HCT116 (cell line): ENCODE measurements around the gene CTRB2. TPM values are rescaled to one million over a fixed set of nuclear protein-coding genes. Genes with fewer than 3 reads are reported as not detected.

Experiments used
- ATAC-seq: fragments of 200-7000 bp; cut with Tn5 transposase; 2 replicates; pipeline ENCODE4 v1.9.1; 2020; ENCODE audit warnings: mild to moderate bottlenecking, moderate library complexity
- BruUV-seq: library from RNA; stranded (reverse); fragments of 400-500 nt; replicated peaks from 2 replicates; lab custom pipeline; 2021; lab: Mats Ljungman, UMichigan
- CTCF ChIA-PET: fragments of 300-600 bp; sonication (Branson Sonifier 250); formaldehyde crosslinking; loops from one replicate; lab custom pipeline; 2021; ENCODE audit warnings: antibody characterized with exemption; lab: Charles Lee
- POLR2A ChIA-PET: fragments of 300-600, 350-600 bp; sonication (Branson Sonifier 250); formaldehyde crosslinking; loops from one replicate; lab custom pipeline; 2021; ENCODE audit warnings: antibody characterized with exemption; lab: Charles Lee
- RAD21 ChIA-PET, 2 experiments: fragments of 300-600 bp; sonication (Branson Sonifier 250); formaldehyde crosslinking; loops; one replicate each; lab custom pipeline; 2023; ENCODE audit warnings: low total read pairs in 2 of 2; ENCODE audit not compliant: uncharacterized antibody in 2 of 2, unreplicated experiment in 2 of 2, low non-redundant PET in 1 of 2; lab: Charles Lee
- DNase-seq: peaks from one replicate; pipeline ENCODE4 v3.0.0-alpha.2; 2010; ENCODE audit warnings: low read depth, low spot score
- H2AFZ ChIP-seq: fragments of 200-600 bp; shearing (Covaris generic), sonication (generic); 2 replicates; pipeline ENCODE4 v1.6.1; 2017; ENCODE audit warnings: low read depth, mixed run types, mixed read lengths, antibody characterized with exemption, low read length; ENCODE audit not compliant: poor library complexity, severe bottlenecking
- H3K27ac ChIP-seq: 2 replicates; pipeline ENCODE4 v1.5.1; 2012; ENCODE audit warnings: low read depth, low read length
- H3K27me3 ChIP-seq: fragments of 200-600 bp; sonication (generic); 2 replicates; pipeline ENCODE4 v1.6.1; 2016; ENCODE audit warnings: mixed run types, low read length, mixed read lengths; ENCODE audit not compliant: insufficient read depth
- H3K36me3 ChIP-seq, 2 experiments: fragments of 200-500 bp in 1 of 2; fragments of 200-600 bp in 1 of 2; sonication (Bioruptor generic) in 1 of 2; sonication (generic) in 1 of 2; 2 replicates each; pipeline versions ENCODE4 v1.5.1 to v1.6.1; 2014 to 2016; ENCODE audit warnings: low read length in 2 of 2, inconsistent platforms in 1 of 2, mixed read lengths in 1 of 2, mixed run types in 1 of 2; ENCODE audit not compliant: insufficient read depth in 2 of 2, control insufficient read depth in 1 of 2
- H3K4me1 ChIP-seq, 2 experiments: fragments of 200-600 bp in 1 of 2; sonication (generic) in 1 of 2; 2 replicates each; pipeline versions ENCODE4 v1.5.1 to v1.6.1; 2012 to 2017; ENCODE audit warnings: low read length in 2 of 2, inconsistent platforms in 1 of 2, mild to moderate bottlenecking in 1 of 2, mixed read lengths in 1 of 2, mixed run types in 1 of 2, moderate library complexity in 1 of 2; ENCODE audit not compliant: insufficient read depth in 2 of 2, control insufficient read depth in 1 of 2
- H3K4me2 ChIP-seq: fragments of 200-600 bp; sonication (generic); 2 replicates; pipeline ENCODE4 v1.6.1; 2017; ENCODE audit warnings: mixed run types, low read length, mixed read lengths
- H3K4me3 ChIP-seq, 2 experiments: fragments of 200-600 bp in 1 of 2; sonication (generic) in 1 of 2; replicated peaks in 1 of 2; 2 replicates each; pipeline ENCODE4 v1.5.1; 2011 to 2016; ENCODE audit warnings: low read length in 2 of 2, control low read depth in 1 of 2, low read depth in 1 of 2, mild to moderate bottlenecking in 1 of 2, mixed read lengths in 1 of 2, mixed run types in 1 of 2
- H3K79me2 ChIP-seq: fragments of 200-600 bp; sonication (generic); 2 replicates; pipeline ENCODE4 v1.6.1; 2017; ENCODE audit warnings: mild to moderate bottlenecking, mixed run types, low read length, moderate library complexity, mixed read lengths; ENCODE audit not compliant: insufficient read depth
- H3K9ac ChIP-seq: fragments of 200-600 bp; sonication (generic); 2 replicates; pipeline ENCODE4 v1.6.1; 2016; ENCODE audit warnings: low read length, mixed read lengths
- H3K9me2 ChIP-seq: fragments of 200-600 bp; sonication (generic), shearing (Covaris generic); 2 replicates; pipeline ENCODE4 v1.6.1; 2017; ENCODE audit warnings: mixed run types, mild to moderate bottlenecking, moderate library complexity; ENCODE audit not compliant: insufficient read depth
- H3K9me3 ChIP-seq, 2 experiments: fragments of 200-500 bp in 1 of 2; fragments of 200-600 bp in 1 of 2; sonication (Bioruptor generic) in 1 of 2; sonication (generic) in 1 of 2; 2 replicates each; pipeline ENCODE4 v1.6.1; 2014 to 2017; ENCODE audit warnings: low read length in 2 of 2, mixed read lengths in 2 of 2, inconsistent platforms in 1 of 2, low read depth in 1 of 2, mild to moderate bottlenecking in 1 of 2, mixed run types in 1 of 2, moderate library complexity in 1 of 2; ENCODE audit not compliant: control insufficient read depth in 1 of 2, insufficient read depth in 1 of 2
- H4K20me1 ChIP-seq: fragments of 200-600 bp; sonication (generic), shearing (Covaris generic); 2 replicates; pipeline ENCODE4 v1.6.1; 2017; ENCODE audit warnings: mixed run types, mild to moderate bottlenecking, moderate library complexity; ENCODE audit not compliant: insufficient read depth
- ATF3 ChIP-seq: IDR thresholded peaks from 2 replicates; pipeline ENCODE4 v1.6.1; 2012
- CBX3 ChIP-seq: IDR thresholded peaks from 2 replicates; pipeline ENCODE4 v1.6.1; 2012; ENCODE audit warnings: low read depth
- CTCF ChIP-seq, 3 experiments: fragments of 200-600 bp in 1 of 3; sonication (generic) in 1 of 3; IDR thresholded peaks in 2 of 3; conservative IDR thresholded peaks in 1 of 3; 2 replicates each; pipeline ENCODE4 v1.5.1; 2012 to 2017; ENCODE audit warnings: low read depth in 2 of 3, low read length in 2 of 3, antibody characterized with exemption in 1 of 3, borderline replicate concordance in 1 of 3, control low read depth in 1 of 3, mild to moderate bottlenecking in 1 of 3, mixed read lengths in 1 of 3, mixed run types in 1 of 3, moderate library complexity in 1 of 3; ENCODE audit not compliant: insufficient read depth in 1 of 3
- ELF1 ChIP-seq: IDR thresholded peaks from 2 replicates; pipeline ENCODE4 v1.6.1; 2012; ENCODE audit warnings: low read depth, borderline replicate concordance
- EZH2 ChIP-seq: fragments of 200-600 bp; sonication (generic); IDR thresholded peaks from 2 replicates; pipeline ENCODE4 v1.6.1; 2017; ENCODE audit warnings: antibody characterized with exemption, mixed run types
- FOSL1 ChIP-seq: IDR thresholded peaks from 2 replicates; pipeline ENCODE4 v1.6.1; 2012; ENCODE audit warnings: low read depth
- MAX ChIP-seq: IDR thresholded peaks from 2 replicates; pipeline ENCODE4 v1.6.1; 2012
- POLR2A ChIP-seq: IDR thresholded peaks from 2 replicates; pipeline ENCODE4 v1.7.0; 2011; ENCODE audit warnings: borderline replicate concordance; ENCODE audit not compliant: insufficient read depth, insufficient read length; ENCODE audit errors: extremely low read depth
- POLR2AphosphoS5 ChIP-seq: IDR thresholded peaks from 2 replicates; pipeline ENCODE4 v1.6.1; 2011; ENCODE audit warnings: mild to moderate bottlenecking, low read depth, low read length, moderate library complexity
- RAD21 ChIP-seq: IDR thresholded peaks from 2 replicates; pipeline ENCODE4 v1.6.1; 2012; ENCODE audit warnings: low read depth, mild to moderate bottlenecking
- REST ChIP-seq: IDR thresholded peaks from 2 replicates; pipeline ENCODE4 v1.6.1; 2012; ENCODE audit warnings: low read depth
- SIN3A ChIP-seq: IDR thresholded peaks from 2 replicates; pipeline ENCODE4 v1.6.1; 2012; ENCODE audit warnings: low read depth
- SP1 ChIP-seq: IDR thresholded peaks from 2 replicates; pipeline ENCODE4 v1.6.1; 2012; ENCODE audit warnings: low read depth
- TCF7L2 ChIP-seq: IDR thresholded peaks from 2 replicates; pipeline ENCODE4 v1.7.0; 2011; ENCODE audit warnings: borderline replicate concordance, inconsistent platforms; ENCODE audit not compliant: insufficient read depth, insufficient read length; ENCODE audit errors: extremely low read depth
- YY1 ChIP-seq: IDR thresholded peaks from 2 replicates; pipeline ENCODE4 v1.6.1; 2011; ENCODE audit warnings: low read length, low read depth, moderate library complexity, mild to moderate bottlenecking; ENCODE audit not compliant: insufficient replicate concordance; ENCODE audit errors: extremely low read depth
- ZBTB33 ChIP-seq: IDR thresholded peaks from 2 replicates; pipeline ENCODE4 v1.6.1; 2011; ENCODE audit warnings: mild to moderate bottlenecking, low read length, moderate library complexity; ENCODE audit not compliant: insufficient replicate concordance; ENCODE audit errors: extremely low read depth
- ZNF274 ChIP-seq: fragments of 200-500 bp; sonication (Bioruptor generic); IDR thresholded peaks from 2 replicates; pipeline ENCODE4 v1.6.1; 2014; ENCODE audit warnings: mild to moderate bottlenecking, low read depth, low read length, inconsistent platforms
- intact Hi-C: fragments of 100-400 bp; cut with micrococcal nuclease; formaldehyde crosslinking; loops from 2 replicates; pipeline ENCODE4 v1.10.0; 2022
- total RNA-seq: library from RNA; stranded (reverse); gene quantifications from one replicate; pipeline ENCODE4 v1.2.1, GENCODE V29; 2021; ENCODE audit not compliant: unreplicated experiment

The CTRB2 gene
- total RNA-seq, 1 experiment from 2014 or later, result 10.0 TPM

- no peak for TF ChIP-seq RAD21
Measured at GRCh38 chr16:75236736-75237397, 29.9 kb upstream of the CTRB2 start (continued).

- Histone ChIP-seq H4K20me1 (no peaks in the 10 kb centered on the region), H3K9me3 (no peaks in the 10 kb centered on the region), H3K4me1 (peaks cover 20 to 35% of the 10 kb centered on the region in 2 experiments), H3K36me3 (peaks cover 16 to 40% of the 10 kb centered on the region in 2 experiments), H2AFZ (no peak overlapping the region), H3K79me2 (peaks cover 41% of the 10 kb centered on the region; the same call in 1 of the 2 replicates), H3K27ac (no peak overlapping the region), H3K9ac (no peak overlapping the region), H3K9me2 (no peaks in the 10 kb centered on the region), H3K4me2 (no peak overlapping the region), H3K27me3 (no peaks in the 10 kb centered on the region), H3K4me3 (no peak overlapping the region)
- BruUV-seq, result no TSS peak
- ATAC-seq (no peak), DNase-seq (no peak)
- ChIA-PET POLR2A (no interaction called here), RAD21 (no interaction called here), CTCF (interaction anchor here (0.8 kb wide), 1 partner anchor 9 kb away, joined by 5 read pairs; no protein-coding TSS in a partner anchor)
- intact Hi-C loops, result no loop called here
- TF ChIP-seq ZBTB33 (no peak), SIN3A (no peak), YY1 (no peak), CBX3 (no peak), FOSL1 (no peak), MAX (no peak), POLR2A (no peak), EZH2 (no peak), SP1 (no peak), CTCF (IDR thresholded peaks at IDR 0.05 in 2 of 3, conservative IDR thresholded peaks at IDR 0.05 in 1 of 3; ENCODE audit: borderline replicate concordance in 1 of 3, insufficient read depth in 1 of 3, low read depth in 2 of 3, low read length in 2 of 3) (no peak), ZNF274 (no peak), REST (no peak), POLR2AphosphoS5 (no peak), ELF1 (no peak), TCF7L2 (no peak), ATF3 (no peak)
Measured at GRCh38 chr16:75236232-75236631, 29.3 kb upstream of the CTRB2 start.
